GM18508 (cell line): Measurements from ENCODE around the gene PALLD.
"Not testable (repeated sequence)": the region's sequence is repeated elsewhere in the genome, so short reads cannot be mapped to it uniquely, and the experiment has no call there.

Experiments used
- ATAC-seq: cut with Tn5 transposase; IDR thresholded peaks from one replicate; pipeline ENCODE4 v1.9.1; 2021; ENCODE audit warnings: moderate number of reproducible peaks; ENCODE audit not compliant: insufficient read depth, unreplicated experiment

The PALLD gene

GRCh38 chr4:168489616-168490015, 7.2 kb upstream of the PALLD start:
- no peak for ATAC-seq

- no peak for ATAC-seq
Observed at GRCh38 chr4:168490711-168491110, 6.1 kb upstream of the PALLD start.

GRCh38 chr4:168491563-168491962, 5.3 kb upstream of the PALLD start:
- ATAC-seq: no peak

- no peak for ATAC-seq
Observed at GRCh38 chr4:168498251-168498650, 1.4 kb downstream of the PALLD start.

GRCh38 chr4:168499241-168499640, 2.4 kb downstream of the PALLD start:
- ATAC-seq: no peak

- ATAC-seq: no peak
Observed at GRCh38 chr4:168501407-168501806, 4.6 kb downstream of the PALLD start.

GRCh38 chr4:168502861-168503260, 6.0 kb downstream of the PALLD start:
- no peak for ATAC-seq

GRCh38 chr4:168503652-168504362, 7.0 kb downstream of the PALLD start:
- no peak for ATAC-seq

- ATAC-seq: no peak
Observed at GRCh38 chr4:168504526-168504925, 7.7 kb downstream of the PALLD start.

GRCh38 chr4:168506014-168506413, 9.2 kb downstream of the PALLD start:
- ATAC-seq: no peak

- no peak for ATAC-seq
Observed at GRCh38 chr4:168507178-168507815, 10.4 kb downstream of the PALLD start.

- no peak for ATAC-seq
Observed at GRCh38 chr4:168508683-168509082, 11.8 kb downstream of the PALLD start.

- no peak for ATAC-seq
Observed at GRCh38 chr4:168509786-168510185, 12.9 kb downstream of the PALLD start.

GRCh38 chr4:168511780-168512489, 15.1 kb downstream of the PALLD start:
- ATAC-seq: no peak

GRCh38 chr4:168513826-168514225, 17.0 kb downstream of the PALLD start:
- ATAC-seq: not testable (repeated sequence)

- no peak for ATAC-seq
Observed at GRCh38 chr4:168514249-168514852, 17.5 kb downstream of the PALLD start.

GRCh38 chr4:168515222-168516011, 18.6 kb downstream of the PALLD start:
- ATAC-seq: no peak

GRCh38 chr4:168516841-168517240, 20.0 kb downstream of the PALLD start:
- ATAC-seq: no peak

GRCh38 chr4:168519576-168519975, 22.7 kb downstream of the PALLD start:
- no peak for ATAC-seq

GRCh38 chr4:168521721-168522120, 24.9 kb downstream of the PALLD start:
- no peak for ATAC-seq
